RPMI8226 (cell line): ENCODE results near the gene ARPP21.

Experiments
- DNase-seq: peaks from one replicate; pipeline ENCODE4 v3.0.0-alpha.2; 2015

The ARPP21 gene

DNA sequence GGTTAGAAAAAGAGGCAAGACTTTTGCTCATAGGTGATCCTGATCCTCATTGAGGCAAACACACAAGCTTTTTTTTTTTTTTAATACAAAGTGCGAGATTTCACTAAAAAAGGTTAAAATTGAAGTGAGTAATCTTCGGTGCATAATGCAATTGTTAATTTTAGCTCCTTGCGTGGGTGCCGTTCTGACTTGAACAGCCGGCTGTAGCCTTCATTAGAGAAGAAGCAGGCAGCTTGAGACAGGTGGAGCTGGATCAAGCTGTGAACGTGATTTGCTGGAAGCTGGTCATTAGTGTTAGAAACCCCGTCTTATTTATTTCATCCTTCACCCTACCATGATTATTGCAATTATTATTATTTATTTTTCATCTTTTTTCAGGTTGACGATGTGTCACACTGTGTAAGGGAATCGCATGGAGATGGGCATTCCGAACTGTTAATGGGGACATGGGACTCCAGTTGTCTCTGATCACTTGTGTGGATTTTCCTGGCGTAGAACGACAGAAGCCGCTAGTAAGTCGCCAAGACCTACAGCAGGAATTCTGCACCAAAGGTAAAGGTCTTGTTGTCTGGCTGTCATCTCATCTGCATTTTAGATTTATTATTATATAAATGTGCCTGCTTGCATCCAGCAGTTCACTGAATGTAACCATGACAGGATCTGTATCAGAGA is 40.2 kb downstream of the ARPP21 start:
- no peak for DNase-seq

DNA sequence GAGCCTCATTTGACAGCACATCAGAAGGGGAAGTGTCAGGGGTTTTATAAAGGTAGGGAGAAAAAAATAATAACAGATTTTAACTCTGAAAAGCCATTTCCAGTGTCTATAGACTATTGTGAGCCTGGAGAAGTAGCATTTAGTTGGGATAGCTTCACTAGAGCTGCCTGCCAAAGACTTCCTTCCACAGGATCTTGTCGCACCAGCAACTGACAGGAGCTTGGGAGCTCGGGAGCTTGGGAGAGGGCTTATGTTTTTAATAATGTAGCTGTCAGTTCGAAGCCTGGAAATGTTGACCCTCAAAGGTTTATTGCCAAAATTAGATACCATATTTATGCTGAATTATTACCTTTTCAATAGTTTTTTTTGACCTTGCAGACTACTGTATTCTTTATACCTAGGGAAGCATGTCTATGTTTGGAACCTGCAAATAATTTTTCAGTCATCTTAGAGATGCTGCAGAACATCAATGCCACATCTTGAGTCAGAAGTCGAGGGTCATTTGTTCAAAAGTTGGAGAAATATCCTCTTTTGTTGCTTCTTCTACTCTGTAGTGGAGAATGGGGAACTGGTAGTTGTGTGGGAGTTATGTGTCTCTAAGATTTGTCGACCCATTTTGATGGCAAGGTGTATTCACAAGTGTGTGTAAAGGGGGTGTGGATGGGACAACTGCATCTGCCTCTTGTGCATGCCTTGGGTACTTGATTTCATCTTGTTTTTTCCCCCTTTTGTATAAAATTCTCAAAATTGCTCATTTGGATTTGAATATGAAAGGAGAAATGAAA is 41.7 kb downstream of the ARPP21 start:
- DNase-seq = no peak

DNA sequence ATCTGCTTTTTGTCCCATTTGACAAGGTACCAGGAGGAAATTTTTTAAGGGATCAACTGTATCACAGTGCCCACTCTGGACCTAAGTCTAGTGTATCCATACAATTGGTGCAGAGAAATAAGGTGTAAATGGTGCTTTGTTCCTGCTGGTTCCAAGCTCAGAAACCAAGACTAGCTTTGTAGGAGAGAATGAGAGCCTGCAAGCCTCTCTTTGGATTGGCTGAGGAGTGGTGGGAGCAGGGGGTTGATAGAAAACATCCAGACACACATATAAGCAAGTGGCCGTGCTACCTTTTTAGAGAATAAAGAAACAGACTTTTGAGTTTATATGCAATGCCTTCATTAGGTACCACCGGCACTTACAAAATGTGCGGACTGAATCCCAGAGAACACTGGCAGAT is 45.8 kb downstream of the ARPP21 start:
- DNase-seq = no peak

DNA sequence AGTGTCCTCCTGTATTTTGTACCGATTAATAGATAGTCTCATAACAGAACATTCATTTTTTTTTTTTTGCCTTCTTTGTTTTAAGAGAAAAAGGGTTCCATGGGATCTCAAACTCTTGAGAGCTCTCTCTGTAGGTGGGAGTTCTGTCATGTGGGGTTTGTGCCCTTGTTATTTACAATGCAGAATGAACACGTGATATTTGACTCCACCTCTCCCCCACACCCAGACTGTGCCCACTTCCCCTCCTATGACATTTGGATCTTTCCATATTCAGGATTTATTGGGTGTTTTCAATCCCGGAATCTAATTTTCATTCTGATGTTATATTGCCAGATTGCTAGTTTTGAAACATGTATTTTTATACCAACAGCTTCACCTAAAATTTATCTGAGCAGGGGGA is 49.5 kb downstream of the ARPP21 start:
- no peak for DNase-seq

DNA sequence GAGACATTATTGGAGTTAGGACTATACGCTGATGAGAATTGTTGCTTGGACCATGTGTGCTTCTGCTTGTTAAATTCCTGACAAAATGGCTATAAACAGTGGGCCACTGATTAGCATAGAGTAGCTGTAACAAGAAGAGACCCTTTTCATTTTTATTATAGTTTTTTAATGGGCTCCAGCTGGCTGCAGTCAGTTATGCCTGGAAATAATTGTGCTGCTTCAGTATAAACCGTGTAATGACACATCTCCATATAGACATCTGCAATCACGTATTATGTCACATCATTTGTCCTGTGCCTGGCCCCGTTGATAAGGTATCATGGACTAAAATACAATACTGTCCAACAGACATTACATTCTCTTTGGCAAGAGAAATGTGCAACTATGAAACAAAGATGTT is 50.9 kb downstream of the ARPP21 start:
- DNase-seq = no peak

- DNase-seq = no peak
These were observed 66.6 kb downstream of the ARPP21 start for GRCh38 chr3:35705904-35706303.

DNA sequence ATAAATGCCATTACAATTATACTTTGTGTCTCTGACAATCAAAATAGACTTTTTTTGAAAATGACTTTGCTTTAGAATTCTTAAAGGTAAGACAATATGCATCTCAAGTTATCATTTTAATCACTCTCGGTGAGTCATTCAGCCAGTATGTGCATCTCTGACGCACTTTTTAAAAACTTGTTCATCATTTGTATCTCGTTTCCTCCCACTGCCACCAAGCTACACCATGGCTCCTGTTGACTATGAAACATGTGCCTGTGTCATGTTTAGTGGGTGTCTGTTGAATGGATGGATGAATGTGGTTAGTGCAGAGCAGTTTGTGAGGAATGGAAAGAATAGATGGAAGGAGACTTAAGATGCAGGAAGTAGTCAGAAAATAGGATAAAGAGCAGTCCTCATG is 68.6 kb downstream of the ARPP21 start:
- DNase-seq = no peak

DNA sequence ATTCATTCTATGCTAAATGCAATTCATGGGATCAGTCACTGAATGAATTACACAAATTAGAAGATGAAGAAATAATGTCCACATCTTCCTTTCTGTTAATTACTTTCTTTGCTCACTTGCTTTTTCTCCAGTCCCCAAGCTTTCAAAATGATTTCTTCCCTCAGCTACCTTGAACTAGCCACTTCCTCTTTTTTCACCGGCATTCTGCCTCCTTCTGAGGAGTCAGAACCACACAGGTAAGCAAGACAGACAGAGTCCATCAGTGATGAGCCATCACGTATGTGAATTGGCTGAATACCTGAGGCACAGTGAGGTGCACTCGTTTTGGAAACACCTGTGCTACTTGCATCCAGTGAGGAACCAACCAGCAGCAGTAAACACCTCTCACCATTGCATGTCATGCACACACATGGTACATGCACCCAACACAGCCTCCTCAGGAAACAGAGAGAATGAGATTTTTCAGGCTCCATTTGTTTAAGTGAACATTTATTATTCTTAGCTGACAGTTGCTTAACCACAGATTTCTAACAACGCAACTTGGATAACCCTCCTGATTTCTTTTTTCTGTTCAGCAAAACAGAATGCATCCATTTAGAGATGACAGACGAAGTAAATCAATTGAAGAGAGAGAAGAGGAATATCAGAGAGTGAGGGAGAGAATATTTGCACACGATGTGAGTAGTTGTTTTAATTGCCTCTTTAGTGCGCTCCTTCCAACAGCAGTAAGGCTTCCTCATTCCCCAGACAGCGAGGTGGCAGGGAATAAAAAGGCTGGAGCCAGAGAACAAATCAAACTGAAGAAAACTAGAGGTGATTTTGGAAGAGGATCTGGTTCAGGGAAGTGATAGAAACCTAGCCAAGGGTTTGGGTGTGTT is 69.3 kb downstream of the ARPP21 start:
- peak; percentile 14 for DNase-seq

DNA sequence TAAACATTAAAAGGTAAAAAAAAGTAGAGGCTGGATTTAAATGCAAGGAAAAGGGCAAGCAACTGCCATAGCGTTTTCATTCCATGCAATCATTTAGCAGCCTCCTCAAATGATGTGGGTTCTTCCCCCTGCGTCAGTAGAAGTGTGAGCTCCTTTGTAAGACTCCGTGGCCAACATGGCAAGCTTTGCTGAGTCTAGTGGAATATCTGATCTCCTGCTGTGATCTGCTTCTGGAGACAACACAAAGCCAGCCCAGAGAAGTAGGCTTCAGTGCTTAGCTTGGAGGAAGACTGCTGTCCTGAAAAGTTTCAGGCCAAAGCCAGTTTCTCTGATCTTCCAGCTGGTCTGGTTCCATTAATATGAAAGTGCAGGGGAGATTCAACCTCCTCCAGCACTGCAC is 70.4 kb downstream of the ARPP21 start:
- DNase-seq = no peak

DNA sequence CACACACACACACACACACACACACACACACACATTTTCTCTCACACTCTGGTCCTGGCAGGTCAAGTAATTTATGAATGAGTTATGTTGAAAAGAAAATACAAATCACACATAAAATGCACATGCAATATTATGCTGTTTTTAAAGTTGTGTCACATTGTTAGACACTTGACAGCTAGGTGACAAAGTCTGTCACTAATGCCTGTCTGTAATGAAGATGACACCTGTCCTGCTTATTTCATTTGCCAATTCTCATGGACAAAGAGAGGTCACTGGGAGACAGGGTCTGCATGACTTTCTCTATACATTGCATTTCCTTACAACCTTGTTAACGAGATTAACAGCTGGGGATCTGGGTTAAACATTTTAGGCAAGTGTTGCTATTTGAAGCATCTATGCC is 71.2 kb downstream of the ARPP21 start:
- no peak for DNase-seq

DNA sequence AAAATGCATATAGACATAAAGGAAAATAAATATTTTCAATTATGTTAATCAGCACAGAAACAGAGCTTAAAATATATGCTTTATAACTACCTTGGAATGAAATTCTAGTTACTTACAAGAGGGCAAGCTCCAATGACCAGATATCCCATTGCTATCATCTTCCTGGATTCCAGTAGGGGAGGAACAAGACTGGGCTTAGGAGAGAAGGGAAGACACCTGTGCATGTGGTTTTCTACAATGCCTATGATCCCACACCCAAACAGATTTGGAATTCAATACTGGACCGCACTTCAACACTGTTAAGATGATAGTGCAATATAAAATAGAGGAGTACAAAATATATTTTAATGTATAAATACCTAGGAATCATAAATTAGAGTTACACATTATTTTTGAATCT is 79.6 kb downstream of the ARPP21 start:
- no peak for DNase-seq

DNA sequence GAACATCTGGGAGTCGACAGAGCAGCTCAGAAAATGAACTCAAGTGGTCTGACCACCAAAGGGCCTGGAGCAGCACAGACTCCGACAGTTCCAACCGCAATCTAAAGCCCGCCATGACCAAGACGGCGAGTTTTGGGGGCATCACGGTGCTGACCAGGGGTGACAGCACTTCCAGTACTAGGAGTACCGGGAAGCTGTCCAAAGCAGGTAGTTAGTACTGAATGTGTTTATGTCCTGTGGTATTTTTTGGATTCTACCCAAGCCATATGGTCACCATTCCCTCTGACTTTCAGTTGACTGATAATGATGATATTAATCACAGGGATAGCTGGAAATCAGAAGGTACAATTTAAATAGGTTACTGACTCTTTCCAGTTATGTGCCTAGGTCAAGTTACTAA is 82.3 kb downstream of the ARPP21 start:
- DNase-seq = no peak

- DNase-seq = no peak
These were observed 83.6 kb downstream of the ARPP21 start for GRCh38 chr3:35722902-35723301.

- no peak for DNase-seq
These were observed 84.3 kb downstream of the ARPP21 start for GRCh38 chr3:35723480-35724097.

GRCh38 chr3:35724106-35724505 is 84.8 kb downstream of the ARPP21 start:
- DNase-seq = no peak

DNA sequence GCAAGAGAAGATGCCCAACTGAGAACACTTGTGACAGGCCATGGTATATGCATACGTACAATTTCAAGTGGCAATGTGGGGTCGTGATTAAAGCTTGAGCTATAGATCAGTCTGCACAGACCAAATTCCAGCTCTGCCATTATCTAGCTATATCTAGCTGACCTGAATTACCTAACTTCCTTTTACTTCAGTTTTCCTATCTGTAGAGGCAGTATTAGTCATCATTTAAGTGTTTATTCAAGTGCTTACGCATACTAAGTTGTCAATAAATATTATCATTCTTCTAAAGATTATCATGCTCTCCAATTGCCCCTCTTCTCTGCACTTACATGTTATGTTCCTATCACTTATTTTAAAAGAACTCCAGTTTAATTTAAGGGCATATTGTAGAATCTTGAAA is 87.9 kb downstream of the ARPP21 start:
- DNase-seq = no peak

DNA sequence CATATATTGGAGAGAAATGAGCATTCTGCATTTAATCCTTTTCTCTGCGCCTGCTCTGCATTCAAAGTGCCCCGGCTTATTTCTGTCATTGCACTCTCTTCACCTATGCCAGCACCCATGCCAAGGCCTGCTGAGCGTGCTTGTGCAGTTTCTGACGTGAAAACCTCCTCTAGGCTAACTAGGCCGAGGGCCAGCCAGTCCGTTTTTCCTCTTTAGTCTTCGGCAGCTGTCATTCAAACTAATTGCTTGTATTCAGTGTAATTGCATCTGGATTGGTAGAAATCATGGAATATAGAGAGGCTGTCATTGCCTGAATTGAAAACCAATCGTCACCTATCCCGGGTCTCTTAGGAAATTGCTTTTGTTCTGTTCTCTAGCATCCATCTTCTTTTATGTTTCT is 94.0 kb downstream of the ARPP21 start:
- no peak for DNase-seq

DNA sequence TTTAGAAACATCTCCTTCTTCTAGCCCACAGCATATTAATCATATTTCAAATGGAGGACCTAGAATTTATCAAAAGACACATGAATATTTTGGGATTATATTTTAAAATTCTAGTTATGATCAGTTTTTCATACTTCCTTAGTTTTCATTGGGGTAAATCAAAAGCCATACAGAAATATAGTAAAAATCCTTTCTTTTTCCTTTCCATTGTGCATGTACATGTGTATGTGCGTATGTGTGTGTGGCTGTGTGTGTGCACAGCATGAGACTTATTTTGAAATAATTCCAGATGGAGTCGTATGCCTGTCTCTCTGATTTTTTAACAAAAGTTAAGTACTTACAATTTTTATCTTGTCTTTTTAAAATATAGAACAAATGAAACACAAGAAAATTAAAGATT is 94.5 kb downstream of the ARPP21 start:
- DNase-seq = no peak

DNA sequence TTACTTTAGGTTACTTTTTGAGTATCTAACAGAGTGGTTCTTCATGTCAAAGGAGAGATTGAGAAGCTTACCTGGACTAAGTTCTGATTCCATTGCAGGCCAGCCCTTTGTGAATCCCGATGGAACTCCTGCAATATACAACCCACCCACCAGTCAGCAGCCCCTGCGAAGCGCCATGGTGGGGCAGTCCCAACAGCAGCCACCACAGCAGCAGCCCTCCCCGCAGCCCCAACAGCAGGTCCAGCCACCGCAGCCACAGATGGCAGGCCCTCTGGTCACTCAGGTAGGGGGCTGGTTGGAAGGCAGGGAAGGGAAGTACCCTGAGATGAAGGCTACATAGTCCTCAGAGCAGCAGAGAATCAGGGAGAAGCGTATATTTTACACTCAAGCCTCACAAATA is 97.8 kb downstream of the ARPP21 start:
- DNase-seq = no peak

GRCh38 chr3:35737527-35737926 is 98.2 kb downstream of the ARPP21 start:
- DNase-seq = no peak

DNA sequence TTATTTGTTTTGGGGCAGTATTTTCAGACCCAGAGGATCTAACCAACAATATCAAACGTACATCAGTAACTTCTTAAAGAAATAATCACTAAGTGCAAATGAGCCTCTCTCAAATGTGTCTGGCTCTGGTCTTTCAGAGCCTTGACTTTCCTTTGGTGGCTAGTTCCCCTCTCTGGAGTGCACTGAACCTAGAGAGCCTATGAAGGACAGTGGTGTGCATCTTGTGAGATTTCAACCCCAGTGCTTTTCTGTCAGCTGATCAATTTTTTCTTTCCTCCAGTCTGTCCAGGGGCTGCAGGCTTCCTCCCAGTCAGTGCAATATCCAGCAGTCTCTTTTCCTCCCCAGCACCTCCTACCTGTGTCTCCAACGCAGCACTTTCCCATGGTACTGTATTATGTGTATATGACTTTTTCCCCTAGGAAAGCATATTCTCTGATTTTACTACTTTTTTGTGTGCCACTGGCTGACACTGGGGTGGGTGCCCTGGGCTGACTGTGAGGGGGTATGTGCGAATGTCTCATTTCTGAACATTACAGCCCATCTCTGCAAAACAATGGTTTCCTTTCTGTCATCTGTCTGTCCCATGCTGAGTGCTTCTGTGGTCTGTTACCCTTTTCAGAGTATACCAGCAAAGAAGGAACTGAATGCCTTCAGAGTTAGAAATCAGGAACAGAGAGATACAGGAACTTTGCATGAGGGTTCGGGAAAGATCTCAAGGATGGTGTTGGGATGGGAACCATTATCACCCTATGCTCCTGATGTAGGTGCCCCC is 98.8 kb downstream of the ARPP21 start:
- no peak for DNase-seq

DNA sequence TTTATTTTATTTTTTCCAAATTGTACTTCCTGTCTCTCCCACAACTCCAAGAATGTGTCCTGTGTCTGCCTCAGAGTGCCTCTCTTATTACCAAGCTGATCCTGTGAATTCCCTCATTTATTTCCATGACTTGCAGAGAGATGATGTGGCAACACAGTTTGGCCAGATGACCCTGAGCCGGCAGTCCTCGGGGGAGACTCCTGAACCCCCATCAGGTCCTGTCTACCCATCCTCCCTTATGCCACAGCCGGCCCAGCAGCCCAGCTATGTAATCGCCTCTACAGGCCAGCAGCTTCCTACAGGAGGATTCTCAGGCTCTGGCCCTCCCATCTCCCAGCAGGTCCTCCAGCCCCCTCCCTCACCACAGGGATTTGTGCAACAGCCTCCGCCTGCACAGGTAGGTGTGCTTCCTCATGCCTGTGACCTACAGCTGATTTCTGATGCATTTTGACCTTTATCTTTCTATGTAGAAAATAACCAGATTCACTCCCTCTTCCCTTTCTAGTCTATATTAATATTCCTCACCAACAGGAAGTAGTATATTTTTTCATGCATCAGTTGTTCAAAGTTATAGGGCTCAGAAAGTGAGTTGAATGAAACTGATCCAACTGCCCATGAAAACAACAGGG is 100.0 kb downstream of the ARPP21 start:
- no peak for DNase-seq
